ENCODE measurements around the gene DYNLT4. TPM values are rescaled to one million over a fixed set of nuclear protein-coding genes. Genes with fewer than 3 reads are reported as not detected.

DYNLT4 gene
- total and polyA plus RNA-seq, 2 of the 13 experiments (the other 11 are each of a cell fraction or from before 2014, with no cell fraction given), result 0.77 TPM; not detected in 1

DNA sequence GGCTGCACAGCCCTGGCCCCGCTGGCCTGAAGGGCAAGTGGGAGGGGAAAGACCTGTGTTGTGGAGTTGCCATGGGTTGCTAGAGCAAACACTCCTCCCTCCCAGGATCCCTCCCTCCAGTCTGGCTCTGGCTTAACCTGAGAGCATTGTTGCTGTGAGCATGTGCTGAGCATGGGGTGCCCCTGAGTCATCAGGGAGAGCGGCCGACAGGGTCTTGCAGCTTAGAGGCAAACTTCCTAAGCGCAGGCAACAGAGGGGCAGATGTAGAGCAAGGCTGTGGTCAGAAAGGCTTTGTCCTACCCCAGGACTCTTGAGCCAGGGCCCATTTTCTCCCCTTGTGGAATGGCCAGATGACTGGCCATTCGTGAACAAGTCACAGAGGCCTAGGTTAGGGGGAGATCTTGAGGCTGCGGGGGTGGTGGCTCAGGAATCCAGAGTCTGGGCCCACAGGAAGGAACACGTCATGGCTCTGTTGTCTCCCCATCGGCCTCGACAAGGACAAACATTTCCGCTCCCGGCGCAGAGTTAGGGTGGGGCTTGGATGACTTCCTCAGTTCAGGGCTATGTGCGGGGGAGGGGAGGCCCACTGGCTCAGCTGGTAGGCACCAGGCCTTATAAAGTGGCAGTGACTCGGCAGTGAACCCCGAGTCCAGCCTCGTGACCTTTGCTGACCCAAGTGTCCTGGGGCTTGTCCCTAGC is 362 bp upstream of the DYNLT4 start (continued):
- TF ChIP-seq, protein P1, sequence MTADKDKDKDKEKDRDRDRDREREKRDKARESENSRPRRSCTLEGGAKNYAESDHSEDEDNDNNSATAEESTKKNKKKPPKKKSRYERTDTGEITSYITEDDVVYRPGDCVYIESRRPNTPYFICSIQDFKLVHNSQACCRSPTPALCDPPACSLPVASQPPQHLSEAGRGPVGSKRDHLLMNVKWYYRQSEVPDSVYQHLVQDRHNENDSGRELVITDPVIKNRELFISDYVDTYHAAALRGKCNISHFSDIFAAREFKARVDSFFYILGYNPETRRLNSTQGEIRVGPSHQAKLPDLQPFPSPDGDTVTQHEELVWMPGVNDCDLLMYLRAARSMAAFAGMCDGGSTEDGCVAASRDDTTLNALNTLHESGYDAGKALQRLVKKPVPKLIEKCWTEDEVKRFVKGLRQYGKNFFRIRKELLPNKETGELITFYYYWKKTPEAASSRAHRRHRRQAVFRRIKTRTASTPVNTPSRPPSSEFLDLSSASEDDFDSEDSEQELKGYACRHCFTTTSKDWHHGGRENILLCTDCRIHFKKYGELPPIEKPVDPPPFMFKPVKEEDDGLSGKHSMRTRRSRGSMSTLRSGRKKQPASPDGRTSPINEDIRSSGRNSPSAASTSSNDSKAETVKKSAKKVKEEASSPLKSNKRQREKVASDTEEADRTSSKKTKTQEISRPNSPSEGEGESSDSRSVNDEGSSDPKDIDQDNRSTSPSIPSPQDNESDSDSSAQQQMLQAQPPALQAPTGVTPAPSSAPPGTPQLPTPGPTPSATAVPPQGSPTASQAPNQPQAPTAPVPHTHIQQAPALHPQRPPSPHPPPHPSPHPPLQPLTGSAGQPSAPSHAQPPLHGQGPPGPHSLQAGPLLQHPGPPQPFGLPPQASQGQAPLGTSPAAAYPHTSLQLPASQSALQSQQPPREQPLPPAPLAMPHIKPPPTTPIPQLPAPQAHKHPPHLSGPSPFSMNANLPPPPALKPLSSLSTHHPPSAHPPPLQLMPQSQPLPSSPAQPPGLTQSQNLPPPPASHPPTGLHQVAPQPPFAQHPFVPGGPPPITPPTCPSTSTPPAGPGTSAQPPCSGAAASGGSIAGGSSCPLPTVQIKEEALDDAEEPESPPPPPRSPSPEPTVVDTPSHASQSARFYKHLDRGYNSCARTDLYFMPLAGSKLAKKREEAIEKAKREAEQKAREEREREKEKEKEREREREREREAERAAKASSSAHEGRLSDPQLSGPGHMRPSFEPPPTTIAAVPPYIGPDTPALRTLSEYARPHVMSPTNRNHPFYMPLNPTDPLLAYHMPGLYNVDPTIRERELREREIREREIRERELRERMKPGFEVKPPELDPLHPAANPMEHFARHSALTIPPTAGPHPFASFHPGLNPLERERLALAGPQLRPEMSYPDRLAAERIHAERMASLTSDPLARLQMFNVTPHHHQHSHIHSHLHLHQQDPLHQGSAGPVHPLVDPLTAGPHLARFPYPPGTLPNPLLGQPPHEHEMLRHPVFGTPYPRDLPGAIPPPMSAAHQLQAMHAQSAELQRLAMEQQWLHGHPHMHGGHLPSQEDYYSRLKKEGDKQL (CRISPR knock-in tag; IDR thresholded peaks at IDR 0.05; ENCODE audit: low read depth), result peak; percentile 44; the same call in 1 of the 2 replicates
- TF ChIP-seq ZNF143 (CRISPR knock-in tag; IDR thresholded peaks at IDR 0.05), result peak; percentile 55; the same call in 1 of the 2 replicates
- TF ChIP-seq KDM1A (CRISPR knock-in tag; IDR thresholded peaks at IDR 0.05), result no peak
- TF ChIP-seq ZNF773 (CRISPR knock-in tag; IDR thresholded peaks at IDR 0.05; ENCODE audit: borderline replicate concordance), result no peak
- TF ChIP-seq, protein P2, sequence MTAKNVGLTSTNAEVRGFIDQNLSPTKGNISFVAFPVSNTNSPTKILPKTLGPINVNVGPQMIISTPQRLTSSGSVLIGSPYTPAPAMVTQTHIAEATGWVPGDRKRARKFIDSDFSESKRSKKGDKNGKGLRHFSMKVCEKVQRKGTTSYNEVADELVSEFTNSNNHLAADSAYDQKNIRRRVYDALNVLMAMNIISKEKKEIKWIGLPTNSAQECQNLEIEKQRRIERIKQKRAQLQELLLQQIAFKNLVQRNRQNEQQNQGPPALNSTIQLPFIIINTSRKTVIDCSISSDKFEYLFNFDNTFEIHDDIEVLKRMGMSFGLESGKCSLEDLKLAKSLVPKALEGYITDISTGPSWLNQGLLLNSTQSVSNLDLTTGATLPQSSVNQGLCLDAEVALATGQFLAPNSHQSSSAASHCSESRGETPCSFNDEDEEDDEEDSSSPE (CRISPR knock-in tag; IDR thresholded peaks at IDR 0.05), result peak; percentile 75
- TF ChIP-seq CCDC6 (CRISPR knock-in tag; IDR thresholded peaks at IDR 0.05), result peak; percentile 85; the same call in 1 of the 2 replicates
- TF ChIP-seq, protein P3, sequence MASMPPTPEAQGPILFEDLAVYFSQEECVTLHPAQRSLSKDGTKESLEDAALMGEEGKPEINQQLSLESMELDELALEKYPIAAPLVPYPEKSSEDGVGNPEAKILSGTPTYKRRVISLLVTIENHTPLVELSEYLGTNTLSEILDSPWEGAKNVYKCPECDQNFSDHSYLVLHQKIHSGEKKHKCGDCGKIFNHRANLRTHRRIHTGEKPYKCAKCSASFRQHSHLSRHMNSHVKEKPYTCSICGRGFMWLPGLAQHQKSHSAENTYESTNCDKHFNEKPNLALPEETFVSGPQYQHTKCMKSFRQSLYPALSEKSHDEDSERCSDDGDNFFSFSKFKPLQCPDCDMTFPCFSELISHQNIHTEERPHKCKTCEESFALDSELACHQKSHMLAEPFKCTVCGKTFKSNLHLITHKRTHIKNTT (CRISPR knock-in tag; IDR thresholded peaks at IDR 0.05), result no peak
- no peak for TF ChIP-seq U2AF1 (optimal IDR thresholded peaks at IDR 0.05; ENCODE audit: low read depth, low read length)
- no peak for TF ChIP-seq ATM (IDR thresholded peaks at IDR 0.05; ENCODE audit: borderline replicate concordance)
- TF ChIP-seq, protein P4, sequence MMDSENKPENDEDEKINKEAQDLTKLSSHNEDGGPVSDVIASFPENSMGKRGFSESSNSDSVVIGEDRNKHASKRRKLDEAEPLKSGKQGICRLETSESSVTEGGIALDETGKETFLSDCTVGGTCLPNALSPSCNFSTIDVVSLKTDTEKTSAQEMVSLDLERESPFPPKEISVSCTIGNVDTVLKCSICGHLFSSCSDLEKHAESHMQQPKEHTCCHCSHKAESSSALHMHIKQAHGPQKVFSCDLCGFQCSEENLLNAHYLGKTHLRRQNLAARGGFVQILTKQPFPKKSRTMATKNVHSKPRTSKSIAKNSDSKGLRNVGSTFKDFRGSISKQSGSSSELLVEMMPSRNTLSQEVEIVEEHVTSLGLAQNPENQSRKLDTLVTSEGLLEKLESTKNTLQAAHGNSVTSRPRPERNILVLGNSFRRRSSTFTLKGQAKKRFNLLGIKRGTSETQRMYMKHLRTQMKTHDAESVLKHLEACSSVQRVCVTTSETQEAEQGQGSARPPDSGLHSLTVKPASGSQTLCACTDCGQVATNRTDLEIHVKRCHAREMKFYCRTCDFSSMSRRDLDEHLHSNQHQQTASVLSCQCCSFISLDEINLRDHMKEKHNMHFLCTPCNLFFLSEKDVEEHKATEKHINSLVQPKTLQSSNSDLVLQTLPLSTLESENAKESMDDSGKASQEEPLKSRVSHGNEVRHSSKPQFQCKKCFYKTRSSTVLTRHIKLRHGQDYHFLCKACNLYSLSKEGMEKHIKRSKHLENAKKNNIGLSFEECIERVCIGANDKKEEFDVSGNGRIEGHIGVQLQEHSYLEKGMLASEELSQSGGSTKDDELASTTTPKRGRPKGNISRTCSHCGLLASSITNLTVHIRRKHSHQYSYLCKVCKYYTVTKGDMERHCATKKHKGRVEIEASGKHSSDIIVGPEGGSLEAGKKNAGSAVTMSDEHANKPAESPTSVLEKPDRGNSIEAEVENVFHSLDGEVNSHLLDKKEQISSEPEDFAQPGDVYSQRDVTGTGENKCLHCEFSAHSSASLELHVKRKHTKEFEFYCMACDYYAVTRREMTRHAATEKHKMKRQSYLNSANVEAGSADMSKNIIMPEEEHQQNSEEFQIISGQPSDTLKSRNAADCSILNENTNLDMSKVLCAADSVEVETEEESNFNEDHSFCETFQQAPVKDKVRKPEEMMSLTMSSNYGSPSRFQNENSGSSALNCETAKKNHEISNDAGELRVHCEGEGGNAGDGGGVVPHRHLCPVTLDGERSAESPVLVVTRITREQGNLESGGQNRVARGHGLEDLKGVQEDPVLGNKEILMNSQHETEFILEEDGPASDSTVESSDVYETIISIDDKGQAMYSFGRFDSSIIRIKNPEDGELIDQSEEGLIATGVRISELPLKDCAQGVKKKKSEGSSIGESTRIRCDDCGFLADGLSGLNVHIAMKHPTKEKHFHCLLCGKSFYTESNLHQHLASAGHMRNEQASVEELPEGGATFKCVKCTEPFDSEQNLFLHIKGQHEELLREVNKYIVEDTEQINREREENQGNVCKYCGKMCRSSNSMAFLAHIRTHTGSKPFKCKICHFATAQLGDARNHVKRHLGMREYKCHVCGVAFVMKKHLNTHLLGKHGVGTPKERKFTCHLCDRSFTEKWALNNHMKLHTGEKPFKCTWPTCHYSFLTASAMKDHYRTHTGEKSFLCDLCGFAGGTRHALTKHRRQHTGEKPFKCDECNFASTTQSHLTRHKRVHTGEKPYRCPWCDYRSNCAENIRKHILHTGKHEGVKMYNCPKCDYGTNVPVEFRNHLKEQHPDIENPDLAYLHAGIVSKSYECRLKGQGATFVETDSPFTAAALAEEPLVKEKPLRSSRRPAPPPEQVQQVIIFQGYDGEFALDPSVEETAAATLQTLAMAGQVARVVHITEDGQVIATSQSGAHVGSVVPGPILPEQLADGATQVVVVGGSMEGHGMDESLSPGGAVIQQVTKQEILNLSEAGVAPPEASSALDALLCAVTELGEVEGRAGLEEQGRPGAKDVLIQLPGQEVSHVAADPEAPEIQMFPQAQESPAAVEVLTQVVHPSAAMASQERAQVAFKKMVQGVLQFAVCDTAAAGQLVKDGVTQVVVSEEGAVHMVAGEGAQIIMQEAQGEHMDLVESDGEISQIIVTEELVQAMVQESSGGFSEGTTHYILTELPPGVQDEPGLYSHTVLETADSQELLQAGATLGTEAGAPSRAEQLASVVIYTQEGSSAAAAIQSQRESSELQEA (CRISPR knock-in tag; IDR thresholded peaks at IDR 0.05; ENCODE audit: not compliant biosample characterization), result peak; percentile 29
- TF ChIP-seq PRMT3 (CRISPR knock-in tag; IDR thresholded peaks at IDR 0.05; ENCODE audit: borderline replicate concordance, low read depth), result no peak
- peak; percentile 52 for TF ChIP-seq RBM39 (IDR thresholded peaks at IDR 0.05; ENCODE audit: low read depth, low read length, poor library complexity, severe bottlenecking)
